ENCODE results near the gene SLC25A1.
A peak's percentile ranks its signal among the peaks of the same experiment; 100 is the strongest.

The SLC25A1 gene

DNA sequence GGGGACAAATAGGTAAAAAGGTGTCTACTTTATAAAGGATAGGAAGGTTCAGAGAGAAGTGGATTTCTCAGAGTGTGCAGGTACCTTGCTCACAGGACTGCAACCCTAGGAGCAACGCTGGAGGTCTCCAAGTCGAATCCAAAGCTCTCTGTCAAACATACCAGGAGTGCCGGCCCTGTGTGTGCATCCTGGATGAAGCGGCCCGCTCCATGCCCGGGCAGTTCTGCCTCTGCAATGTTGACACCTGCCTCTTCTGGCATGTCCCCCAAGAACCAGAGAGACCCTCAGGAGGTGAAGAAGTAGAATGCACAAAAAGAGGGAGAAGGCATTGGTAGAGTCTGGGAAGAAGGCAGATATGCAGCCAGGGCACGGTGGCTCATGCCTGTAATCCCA lies 50.5 kb downstream of the SLC25A1 start:
- no peak for DNase-seq
- H3K18ac ChIP-seq (ENCODE audit: low read depth in 1 of 2, low read length in 2 of 2): no peak overlapping the region
- peaks cover 0 to 4% of the 10 kb centered on the region in 2 experiments for H3K27me3 ChIP-seq (ENCODE audit: control insufficient read depth in 1 of 2, insufficient read depth in 1 of 2, low read length in 2 of 2)
- H2BK120ac ChIP-seq (ENCODE audit: low read depth, low read length): no peak overlapping the region
- H2AFZ ChIP-seq (ENCODE audit: low read depth, low read length): no peak overlapping the region
- H2AK5ac ChIP-seq (ENCODE audit: low read length, severe bottlenecking): no peak overlapping the region
- H3K4me1 ChIP-seq (ENCODE audit: control insufficient read depth, insufficient read depth, low read depth, low read length): peaks cover under 1% of the 10 kb centered on the region
- H3K9ac ChIP-seq (ENCODE audit: low read length): no peak overlapping the region
- H2BK12ac ChIP-seq (ENCODE audit: low read length in 2 of 2): no peak overlapping the region
- H3K14ac ChIP-seq (ENCODE audit: low read length in 2 of 2): no peak overlapping the region
- no peak overlapping the region for H3K4me3 ChIP-seq (ENCODE audit: insufficient read depth in 1 of 2, low read depth in 1 of 2, low read length in 2 of 2)
- WGBS: 92% methylated on average over 7 of the region's 7 CpGs
- no peak overlapping the region for H2BK5ac ChIP-seq (ENCODE audit: low read depth, low read length, poor library complexity, severe bottlenecking)
- no peak overlapping the region for H3K27ac ChIP-seq (ENCODE audit: low read length, poor library complexity, severe bottlenecking)
- H2BK15ac ChIP-seq (ENCODE audit: low read depth, poor library complexity, severe bottlenecking): no peak overlapping the region
- H3K23ac ChIP-seq (ENCODE audit: low read length in 2 of 2): no peak overlapping the region
- H4K91ac ChIP-seq (ENCODE audit: low read length): no peak overlapping the region
- H3K79me1 ChIP-seq (replicated peaks; ENCODE audit: low read length, poor library complexity, severe bottlenecking): peaks cover 2% of the 10 kb centered on the region
- H3K36me3 ChIP-seq (ENCODE audit: control insufficient read depth in 1 of 2, insufficient read depth in 2 of 2, low read depth in 1 of 2, low read length in 2 of 2): peaks cover 14 to 23% of the 10 kb centered on the region in 2 experiments
- H3K9me3 ChIP-seq (ENCODE audit: control insufficient read depth, low read length): no peaks in the 10 kb centered on the region
- no peak overlapping the region for H4K8ac ChIP-seq (ENCODE audit: low read length)
- no peak overlapping the region for H3K4me2 ChIP-seq (ENCODE audit: low read length, poor library complexity, severe bottlenecking)
- H3K4ac ChIP-seq (ENCODE audit: low read depth in 1 of 2, low read length in 2 of 2): no peak overlapping the region

DNA sequence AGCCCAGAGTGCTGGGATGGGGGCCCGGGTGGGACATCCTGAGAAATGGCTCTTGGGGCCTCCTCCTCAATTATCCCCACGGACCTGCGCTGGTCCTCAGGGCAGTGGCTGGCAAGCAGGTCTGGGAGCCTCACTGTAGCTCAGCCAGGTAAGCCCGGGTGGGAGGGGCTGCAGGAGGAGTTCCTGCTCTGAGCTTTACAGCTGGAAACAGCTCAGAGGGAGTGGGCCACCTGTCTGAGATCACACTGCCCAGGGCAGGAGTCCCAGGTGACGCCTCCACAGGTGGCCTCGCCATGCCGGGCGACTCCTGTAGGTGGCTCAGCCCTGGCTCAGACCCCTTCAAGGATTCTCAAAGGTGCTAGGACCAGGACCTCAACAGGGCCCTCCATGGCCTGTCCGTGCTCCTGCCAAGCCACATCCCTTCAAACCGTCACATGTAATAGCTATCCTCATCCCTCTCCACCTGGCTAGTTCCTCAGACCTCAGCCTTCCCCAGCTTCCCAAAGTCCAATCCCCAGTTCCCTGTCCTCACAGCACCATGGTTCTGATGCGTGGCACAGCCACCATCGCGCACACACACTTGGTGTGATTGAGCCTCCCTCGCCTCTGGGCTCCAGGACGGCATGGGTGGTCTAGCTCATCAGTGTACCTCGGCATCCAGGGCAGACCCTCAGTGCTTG lies 51.1 kb downstream of the SLC25A1 start:
- Histone ChIP-seq H3K79me1 (replicated peaks; ENCODE audit: low read length, poor library complexity, severe bottlenecking) (no peaks in the 10 kb centered on the region), H3K4me3 (ENCODE audit: insufficient read depth in 1 of 2, low read depth in 1 of 2, low read length in 2 of 2) (no peak overlapping the region), H3K27me3 (ENCODE audit: control insufficient read depth in 1 of 2, insufficient read depth in 1 of 2, low read length in 2 of 2) (peaks cover 0 to 4% of the 10 kb centered on the region in 2 experiments), H2BK12ac (ENCODE audit: low read length in 2 of 2) (no peak overlapping the region), H4K91ac (ENCODE audit: low read length) (no peak overlapping the region), H2BK15ac (ENCODE audit: low read depth, poor library complexity, severe bottlenecking) (no peak overlapping the region), H3K4me1 (ENCODE audit: control insufficient read depth, insufficient read depth, low read depth, low read length) (peaks cover 5% of the 10 kb centered on the region), H3K9ac (ENCODE audit: low read length) (no peak overlapping the region), H3K9me3 (ENCODE audit: control insufficient read depth, low read length) (no peaks in the 10 kb centered on the region), H3K27ac (ENCODE audit: low read length, poor library complexity, severe bottlenecking) (no peak overlapping the region), H2BK120ac (ENCODE audit: low read depth, low read length) (no peak overlapping the region), H4K8ac (ENCODE audit: low read length) (no peak overlapping the region), H3K14ac (ENCODE audit: low read length in 2 of 2) (no peak overlapping the region), H2BK5ac (ENCODE audit: low read depth, low read length, poor library complexity, severe bottlenecking) (no peak overlapping the region), H2AFZ (ENCODE audit: low read depth, low read length) (no peak overlapping the region), H3K18ac (ENCODE audit: low read depth in 1 of 2, low read length in 2 of 2) (no peak overlapping the region), H3K4ac (ENCODE audit: low read depth in 1 of 2, low read length in 2 of 2) (no peak overlapping the region), H2AK5ac (ENCODE audit: low read length, severe bottlenecking) (no peak overlapping the region), H3K23ac (ENCODE audit: low read length in 2 of 2) (no peak overlapping the region), H3K36me3 (ENCODE audit: control insufficient read depth in 1 of 2, insufficient read depth in 2 of 2, low read depth in 1 of 2, low read length in 2 of 2) (peaks cover 9 to 18% of the 10 kb centered on the region in 2 experiments), H3K4me2 (ENCODE audit: low read length, poor library complexity, severe bottlenecking) (no peak overlapping the region)
- 90% methylated on average over 16 of the region's 16 CpGs for WGBS
- no peak for DNase-seq

DNA sequence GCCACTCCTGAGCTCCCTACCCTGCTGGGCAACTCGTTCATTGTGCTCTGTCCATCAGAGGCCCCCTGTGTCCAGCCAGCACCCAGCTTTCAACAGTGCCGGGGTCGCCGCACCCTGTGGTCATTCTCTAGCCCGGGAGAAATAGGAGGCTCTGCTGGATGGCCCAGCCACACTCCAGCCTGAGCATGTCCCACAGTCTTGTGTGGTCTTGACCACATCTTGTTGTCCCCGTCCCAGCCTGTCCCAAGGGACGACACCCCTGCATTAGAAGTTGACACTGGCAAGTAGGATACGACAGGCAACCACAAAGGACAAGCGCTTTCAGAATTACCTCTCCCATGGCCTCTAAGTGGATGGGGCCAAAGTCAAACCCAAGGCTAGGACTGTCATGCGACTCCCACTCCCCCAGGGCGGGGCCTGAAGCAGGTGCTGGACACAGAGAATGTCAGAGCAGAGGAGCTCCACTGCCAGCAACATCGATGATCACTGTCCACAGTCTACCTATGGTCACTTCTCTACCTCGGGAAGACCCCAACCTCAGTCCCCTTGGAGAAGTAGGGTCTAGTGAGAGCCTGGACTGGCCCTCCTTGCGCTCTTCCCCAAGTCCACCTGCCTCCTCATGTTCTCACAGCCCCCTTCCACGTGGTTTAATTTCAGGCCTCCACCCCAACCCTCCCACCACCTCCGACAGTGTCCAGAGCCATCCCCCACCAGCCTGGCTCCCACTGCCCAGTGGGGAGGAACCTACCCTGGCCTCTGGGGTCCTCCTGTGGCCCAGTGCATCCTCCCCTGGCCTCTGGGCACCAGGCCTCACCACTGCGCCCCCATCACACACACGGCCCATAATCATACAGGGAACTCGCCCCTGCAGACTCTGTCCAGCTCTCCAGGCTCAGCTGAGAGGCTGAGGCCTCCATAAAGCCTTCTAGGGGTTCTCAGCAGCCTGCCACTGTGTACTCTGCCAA lies 51.9 kb downstream of the SLC25A1 start:
- Histone ChIP-seq H3K4me2 (ENCODE audit: low read length, poor library complexity, severe bottlenecking) (no peak overlapping the region), H3K23ac (ENCODE audit: low read length in 2 of 2) (no peak overlapping the region), H3K9ac (ENCODE audit: low read length) (no peak overlapping the region), H2BK15ac (ENCODE audit: low read depth, poor library complexity, severe bottlenecking) (no peak overlapping the region), H2BK120ac (ENCODE audit: low read depth, low read length) (no peak overlapping the region), H4K91ac (ENCODE audit: low read length) (peak overlapping the region; percentile 28), H3K27ac (ENCODE audit: low read length, poor library complexity, severe bottlenecking) (no peak overlapping the region), H2AFZ (ENCODE audit: low read depth, low read length) (no peak overlapping the region), H3K18ac (ENCODE audit: low read depth in 1 of 2, low read length in 2 of 2) (no peak overlapping the region), H2AK5ac (ENCODE audit: low read length, severe bottlenecking) (no peak overlapping the region), H3K4ac (ENCODE audit: low read depth in 1 of 2, low read length in 2 of 2) (no peak overlapping the region), H3K27me3 (ENCODE audit: control insufficient read depth in 1 of 2, insufficient read depth in 1 of 2, low read length in 2 of 2) (peaks cover 0 to 4% of the 10 kb centered on the region in 2 experiments), H3K14ac (ENCODE audit: low read length in 2 of 2) (no peak overlapping the region), H2BK5ac (ENCODE audit: low read depth, low read length, poor library complexity, severe bottlenecking) (no peak overlapping the region), H4K8ac (ENCODE audit: low read length) (no peak overlapping the region), H3K79me1 (replicated peaks; ENCODE audit: low read length, poor library complexity, severe bottlenecking) (no peaks in the 10 kb centered on the region), H2BK12ac (ENCODE audit: low read length in 2 of 2) (no peak overlapping the region), H3K9me3 (ENCODE audit: control insufficient read depth, low read length) (no peaks in the 10 kb centered on the region), H3K36me3 (ENCODE audit: control insufficient read depth in 1 of 2, insufficient read depth in 2 of 2, low read depth in 1 of 2, low read length in 2 of 2) (peaks cover 5 to 9% of the 10 kb centered on the region in 2 experiments), H3K4me1 (ENCODE audit: control insufficient read depth, insufficient read depth, low read depth, low read length) (peaks cover 5% of the 10 kb centered on the region), H3K4me3 (ENCODE audit: insufficient read depth in 1 of 2, low read depth in 1 of 2, low read length in 2 of 2) (no peak overlapping the region)
- no peak for DNase-seq
- 86% methylated on average over 19 of the region's 19 CpGs for WGBS
